Fibroblast of pulmonary artery (primary cell): Measurements from ENCODE around the gene CYB5R4.

Experiments
- DNase-seq: peaks from one replicate; pipeline ENCODE4 v3.0.0-alpha.2; 2010; ENCODE audit warnings: low read depth
- H3K4me3 ChIP-seq: replicated peaks from 2 replicates; pipeline ENCODE4 v1.5.1; 2011; ENCODE audit warnings: low read depth, mild to moderate bottlenecking, control low read depth, low read length, moderate library complexity
- TF ChIP-seq, protein P1 (sequence below): IDR thresholded peaks from 2 replicates; pipeline ENCODE4 v1.5.1; 2011; ENCODE audit warnings: mild to moderate bottlenecking, control low read depth, low read length, inconsistent platforms; ENCODE audit errors: missing control alignments

The CYB5R4 gene

DNA sequence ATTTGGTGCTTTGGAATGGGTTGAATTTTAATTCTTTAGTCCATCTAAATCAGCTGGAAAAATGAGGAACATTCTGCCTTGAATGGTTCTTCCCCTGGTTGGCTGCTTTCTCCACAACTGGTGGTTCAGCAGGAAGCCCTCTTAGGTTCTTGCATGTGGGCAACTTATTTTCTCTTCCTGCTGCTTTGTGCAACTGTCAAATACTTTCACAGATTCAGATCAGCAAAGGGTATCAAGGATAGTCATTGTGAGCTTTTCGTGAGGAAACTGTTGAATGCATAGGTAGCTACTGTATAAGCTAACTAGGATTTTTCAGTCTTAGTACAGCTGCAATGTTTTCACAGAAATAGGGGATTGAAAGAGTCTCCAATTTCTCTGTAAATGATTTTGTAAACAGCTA is 101.2 kb downstream of the CYB5R4 start:
- no peak for DNase-seq
- TF ChIP-seq, protein P1, sequence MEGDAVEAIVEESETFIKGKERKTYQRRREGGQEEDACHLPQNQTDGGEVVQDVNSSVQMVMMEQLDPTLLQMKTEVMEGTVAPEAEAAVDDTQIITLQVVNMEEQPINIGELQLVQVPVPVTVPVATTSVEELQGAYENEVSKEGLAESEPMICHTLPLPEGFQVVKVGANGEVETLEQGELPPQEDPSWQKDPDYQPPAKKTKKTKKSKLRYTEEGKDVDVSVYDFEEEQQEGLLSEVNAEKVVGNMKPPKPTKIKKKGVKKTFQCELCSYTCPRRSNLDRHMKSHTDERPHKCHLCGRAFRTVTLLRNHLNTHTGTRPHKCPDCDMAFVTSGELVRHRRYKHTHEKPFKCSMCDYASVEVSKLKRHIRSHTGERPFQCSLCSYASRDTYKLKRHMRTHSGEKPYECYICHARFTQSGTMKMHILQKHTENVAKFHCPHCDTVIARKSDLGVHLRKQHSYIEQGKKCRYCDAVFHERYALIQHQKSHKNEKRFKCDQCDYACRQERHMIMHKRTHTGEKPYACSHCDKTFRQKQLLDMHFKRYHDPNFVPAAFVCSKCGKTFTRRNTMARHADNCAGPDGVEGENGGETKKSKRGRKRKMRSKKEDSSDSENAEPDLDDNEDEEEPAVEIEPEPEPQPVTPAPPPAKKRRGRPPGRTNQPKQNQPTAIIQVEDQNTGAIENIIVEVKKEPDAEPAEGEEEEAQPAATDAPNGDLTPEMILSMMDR, result no peak
- no peak overlapping the region for H3K4me3 ChIP-seq

DNA sequence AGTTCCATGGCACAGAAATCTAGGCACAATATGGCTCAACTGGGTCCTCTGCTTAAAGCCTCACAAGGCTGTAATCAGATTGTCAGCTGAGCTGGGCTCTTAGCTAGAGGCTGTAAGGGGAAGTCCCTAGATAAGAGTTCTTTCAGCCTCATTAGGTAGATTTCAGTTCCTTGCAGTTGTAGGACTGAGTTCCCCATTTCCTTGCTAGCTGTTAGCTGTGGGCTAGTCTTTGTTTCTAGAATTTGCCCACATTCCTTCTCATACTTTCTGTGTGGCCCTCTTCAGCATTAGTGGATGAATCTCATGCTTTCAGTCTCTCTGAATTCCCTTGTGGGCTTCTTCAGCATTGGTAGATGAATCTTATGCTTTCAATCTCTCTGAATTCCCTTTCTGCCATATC is 103.1 kb downstream of the CYB5R4 start:
- no peak overlapping the region for H3K4me3 ChIP-seq
- TF ChIP-seq, protein P1, result no peak
- DNase-seq, result no peak

DNA sequence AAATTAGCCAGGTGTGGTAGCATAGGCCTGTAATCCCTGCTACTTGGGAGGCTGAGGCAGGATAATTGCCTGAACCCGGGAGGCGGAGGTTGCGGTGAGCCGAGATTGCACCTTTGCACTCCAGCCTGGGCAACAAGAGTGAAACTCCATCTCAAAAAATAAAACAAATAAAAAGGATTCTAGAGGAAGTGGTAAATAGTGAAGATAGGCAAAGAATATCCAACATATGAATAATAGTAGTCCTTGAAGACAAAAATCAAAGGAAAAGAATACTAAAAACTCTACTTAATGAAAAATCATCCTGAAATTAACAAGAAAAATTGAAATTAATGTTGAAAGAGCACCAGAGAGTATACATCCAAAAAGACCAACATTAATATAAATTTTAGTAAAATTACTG is 107.0 kb downstream of the CYB5R4 start:
- H3K4me3 ChIP-seq, result no peak overlapping the region
- no peak for DNase-seq
- TF ChIP-seq, protein P1, result no peak

DNA sequence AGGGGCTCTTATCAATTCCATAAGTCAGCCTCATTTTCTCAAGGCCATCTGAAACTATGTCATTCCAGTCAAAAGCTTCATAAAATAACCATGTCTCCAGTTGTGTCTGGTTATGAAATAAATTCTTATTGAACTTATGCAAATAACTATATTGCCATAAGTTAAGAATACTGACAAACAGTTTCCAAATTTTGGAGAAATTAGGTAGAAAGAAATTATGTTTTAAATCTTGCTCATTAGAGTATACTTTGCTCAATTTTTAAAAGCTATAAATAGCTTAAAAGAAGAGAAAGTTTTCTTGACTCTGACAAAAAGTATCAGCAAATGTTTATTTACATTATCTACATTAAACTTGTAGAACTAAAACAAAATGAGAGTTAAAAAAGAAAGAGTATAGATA is 111.1 kb downstream of the CYB5R4 start:
- DNase-seq, result no peak
- TF ChIP-seq, protein P1, result no peak
- no peak overlapping the region for H3K4me3 ChIP-seq

DNA sequence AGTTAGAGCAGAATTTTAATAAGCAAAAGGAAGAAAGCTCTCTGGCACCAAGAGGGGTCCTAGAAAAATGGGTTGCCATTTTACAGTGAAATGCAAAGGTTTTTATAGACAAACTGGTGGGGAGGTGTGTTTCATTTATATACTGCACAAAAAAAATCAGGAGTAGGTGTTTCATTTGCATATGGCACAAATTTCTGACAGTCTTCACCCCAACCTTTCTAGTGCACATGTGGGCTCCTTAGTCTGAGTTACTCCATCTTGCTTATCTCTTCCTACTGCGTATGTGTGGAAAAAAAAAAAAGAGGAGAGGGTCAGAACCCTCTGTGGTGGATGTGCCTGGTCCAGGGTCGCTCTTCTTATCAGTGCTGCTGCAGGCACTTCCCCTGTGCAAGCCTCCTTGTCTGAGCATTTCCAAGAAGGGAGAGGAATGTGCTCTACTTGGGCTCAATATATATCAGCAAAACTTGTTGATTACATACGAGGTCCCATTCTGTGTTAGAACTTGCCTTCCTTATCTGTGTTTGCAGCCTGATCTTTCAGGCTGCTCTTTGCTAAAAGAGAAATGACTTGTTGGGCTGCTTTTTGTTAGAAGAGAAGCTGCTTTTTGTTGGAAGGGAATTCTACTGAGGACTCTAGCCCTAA is 115.0 kb downstream of the CYB5R4 start:
- DNase-seq, result no peak
- TF ChIP-seq, protein P1, result no peak
- H3K4me3 ChIP-seq, result no peak overlapping the region

DNA sequence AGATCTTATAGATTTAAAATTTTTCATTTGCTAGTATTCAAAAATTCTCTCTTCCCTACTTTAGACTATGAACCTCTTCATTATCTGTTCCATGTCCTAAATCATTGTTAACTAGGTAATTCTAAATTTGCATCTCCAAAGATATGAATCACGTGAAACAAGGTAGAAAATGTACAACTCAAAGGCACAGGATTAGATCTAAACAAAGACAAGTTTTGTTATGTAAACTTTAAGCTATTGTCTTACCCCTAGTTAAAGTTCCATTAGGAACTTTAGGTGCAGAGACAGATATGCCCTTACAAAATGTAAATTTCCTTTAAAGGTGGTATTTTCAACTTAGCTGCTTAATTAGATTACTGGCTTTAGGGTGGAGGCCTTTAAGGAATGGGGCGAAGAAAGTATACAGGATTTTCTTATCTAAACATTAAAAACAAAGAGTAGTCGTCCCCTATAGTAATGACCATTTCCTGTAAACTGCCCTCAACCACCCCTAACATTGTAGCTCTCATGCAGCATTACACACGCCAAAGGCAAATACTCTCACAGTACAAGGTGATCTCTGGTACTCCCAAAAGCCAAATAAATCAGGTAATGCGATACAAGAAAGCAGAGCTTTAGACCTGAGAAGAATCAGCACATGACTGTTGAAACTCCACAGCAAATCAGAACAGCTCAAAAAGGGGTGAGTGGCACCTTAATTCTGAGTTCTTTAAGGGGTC is 116.7 kb downstream of the CYB5R4 start:
- TF ChIP-seq, protein P1, result no peak
- no peak for DNase-seq
- H3K4me3 ChIP-seq, result no peak overlapping the region

DNA sequence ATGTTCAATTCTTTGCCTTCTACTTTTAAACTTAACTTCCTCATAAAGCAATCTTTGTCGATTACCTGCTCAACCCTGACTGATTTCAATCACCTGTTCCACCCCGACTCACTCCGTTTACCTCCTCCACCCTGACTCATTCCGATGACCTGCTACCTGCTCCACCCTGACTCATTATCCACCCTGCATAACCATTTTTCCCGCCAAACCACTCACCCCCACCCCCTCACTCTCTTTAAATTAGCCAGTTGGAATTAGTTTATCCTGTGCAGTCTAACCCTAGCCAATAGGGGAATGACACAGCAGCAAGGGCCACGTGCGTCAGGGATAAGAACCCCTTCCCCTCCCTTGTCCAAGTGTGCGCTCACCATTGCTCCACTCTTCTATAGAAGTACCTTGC is 117.4 kb downstream of the CYB5R4 start:
- H3K4me3 ChIP-seq, result no peak overlapping the region
- TF ChIP-seq, protein P1, result no peak
- no peak for DNase-seq
